Mesenchymal stem cell (in vitro differentiated cells and primary cell): ENCODE data around the gene SIAH2.

Experiments
- DNase-seq: peaks from one replicate; pipeline ENCODE4 v3.0.0-alpha.2; 2013
- H2AFZ ChIP-seq: one replicate; pipeline ENCODE4 v1.6.1; 2013; ENCODE audit warnings: low read depth, mild to moderate bottlenecking, control low read depth, inconsistent platforms, low read length, moderate library complexity
- H2AK5ac ChIP-seq: 2 replicates; pipeline ENCODE4 v1.6.1; 2013; ENCODE audit warnings: low read length, moderate library complexity, mild to moderate bottlenecking, inconsistent platforms; ENCODE audit not compliant: severe bottlenecking
- H2BK120ac ChIP-seq: one replicate; pipeline ENCODE4 v1.6.1; 2013; ENCODE audit warnings: low read depth, mild to moderate bottlenecking, inconsistent platforms, low read length, moderate library complexity
- H2BK12ac ChIP-seq, 2 experiments: one replicate each; pipeline ENCODE4 v1.6.1; 2013; ENCODE audit warnings: inconsistent platforms in 2 of 2, low read length in 2 of 2, mild to moderate bottlenecking in 2 of 2, moderate library complexity in 2 of 2, control low read depth in 1 of 2
- H2BK15ac ChIP-seq: one replicate; pipeline ENCODE4 v1.6.1; 2013; ENCODE audit warnings: mild to moderate bottlenecking, low read depth, inconsistent platforms; ENCODE audit not compliant: poor library complexity, severe bottlenecking
- H2BK5ac ChIP-seq: 2 replicates; pipeline ENCODE4 v1.6.1; 2013; ENCODE audit warnings: low read depth, mild to moderate bottlenecking, low read length, control low read depth, inconsistent platforms; ENCODE audit not compliant: poor library complexity, severe bottlenecking
- H3K14ac ChIP-seq, 2 experiments: one replicate each; pipeline ENCODE4 v1.6.1; 2013; ENCODE audit warnings: inconsistent platforms in 2 of 2, low read length in 2 of 2, control low read depth in 1 of 2, mild to moderate bottlenecking in 1 of 2, moderate library complexity in 1 of 2
- H3K18ac ChIP-seq, 2 experiments: one replicate each; pipeline ENCODE4 v1.6.1; 2013; ENCODE audit warnings: inconsistent platforms in 2 of 2, low read length in 2 of 2, control low read depth in 1 of 2, low read depth in 1 of 2, mild to moderate bottlenecking in 1 of 2
- H3K23ac ChIP-seq, 2 experiments: one replicate each; pipeline ENCODE4 v1.6.1; 2013; ENCODE audit warnings: inconsistent platforms in 2 of 2, low read length in 2 of 2, mild to moderate bottlenecking in 2 of 2, moderate library complexity in 2 of 2, control low read depth in 1 of 2
- H3K27ac ChIP-seq: 2 replicates; pipeline ENCODE4 v1.5.1; 2013; ENCODE audit warnings: mild to moderate bottlenecking, moderate library complexity, low read length, control low read depth, inconsistent platforms; ENCODE audit not compliant: poor library complexity, severe bottlenecking
- H3K27me3 ChIP-seq, 2 experiments: 2 replicates each; pipeline versions ENCODE4 v1.6.1 to v1.7.0; 2013; ENCODE audit warnings: low read length in 2 of 2, mild to moderate bottlenecking in 2 of 2, moderate library complexity in 2 of 2, control low read depth in 1 of 2, inconsistent platforms in 1 of 2; ENCODE audit not compliant: control insufficient read depth in 1 of 2, insufficient read depth in 1 of 2
- H3K36me3 ChIP-seq, 2 experiments: 2 replicates each; pipeline versions ENCODE4 v1.6.1 to v1.7.0; 2013; ENCODE audit warnings: low read length in 2 of 2, control low read depth in 1 of 2, inconsistent platforms in 1 of 2, low read depth in 1 of 2, mild to moderate bottlenecking in 1 of 2; ENCODE audit not compliant: insufficient read depth in 2 of 2, control insufficient read depth in 1 of 2
- H3K4ac ChIP-seq, 2 experiments: one replicate each; pipeline ENCODE4 v1.6.1; 2013; ENCODE audit warnings: inconsistent platforms in 2 of 2, low read length in 2 of 2, mild to moderate bottlenecking in 2 of 2, moderate library complexity in 2 of 2, control low read depth in 1 of 2, low read depth in 1 of 2
- H3K4me1 ChIP-seq: 2 replicates; pipeline ENCODE4 v1.6.1; 2013; ENCODE audit warnings: low read depth, low read length, control low read depth; ENCODE audit not compliant: control insufficient read depth, insufficient read depth
- H3K4me2 ChIP-seq: 2 replicates; pipeline ENCODE4 v1.6.1; 2013; ENCODE audit warnings: low read length, mild to moderate bottlenecking, inconsistent platforms; ENCODE audit not compliant: poor library complexity, severe bottlenecking
- H3K4me3 ChIP-seq, 2 experiments: 2 replicates each; pipeline versions ENCODE4 v1.5.1 to v1.7.0; 2013; ENCODE audit warnings: low read length in 2 of 2, mild to moderate bottlenecking in 2 of 2, control low read depth in 1 of 2, low read depth in 1 of 2; ENCODE audit not compliant: insufficient read depth in 1 of 2
- H3K79me1 ChIP-seq: replicated peaks from 2 replicates; pipeline ENCODE4 v1.6.1; 2013; ENCODE audit warnings: mild to moderate bottlenecking, control low read depth, low read length, inconsistent platforms; ENCODE audit not compliant: poor library complexity, severe bottlenecking
- H3K9ac ChIP-seq: 2 replicates; pipeline ENCODE4 v1.7.0; 2013; ENCODE audit warnings: mild to moderate bottlenecking, low read length, moderate library complexity
- H3K9me3 ChIP-seq: 2 replicates; pipeline ENCODE4 v1.7.0; 2013; ENCODE audit warnings: mild to moderate bottlenecking, low read length; ENCODE audit not compliant: control insufficient read depth
- H4K8ac ChIP-seq: one replicate; pipeline ENCODE4 v1.6.1; 2013; ENCODE audit warnings: inconsistent platforms, mild to moderate bottlenecking, low read length, moderate library complexity
- H4K91ac ChIP-seq: one replicate; pipeline ENCODE4 v1.6.1; 2013; ENCODE audit warnings: mild to moderate bottlenecking, low read length, inconsistent platforms
- WGBS: methylation state at CpG from one replicate; pipeline ENCODE4 v1.1.7; 2013; ENCODE audit warnings: mixed read lengths; 5-methylcytosine and 5-hydroxymethylcytosine counted together

Gene SIAH2

DNA sequence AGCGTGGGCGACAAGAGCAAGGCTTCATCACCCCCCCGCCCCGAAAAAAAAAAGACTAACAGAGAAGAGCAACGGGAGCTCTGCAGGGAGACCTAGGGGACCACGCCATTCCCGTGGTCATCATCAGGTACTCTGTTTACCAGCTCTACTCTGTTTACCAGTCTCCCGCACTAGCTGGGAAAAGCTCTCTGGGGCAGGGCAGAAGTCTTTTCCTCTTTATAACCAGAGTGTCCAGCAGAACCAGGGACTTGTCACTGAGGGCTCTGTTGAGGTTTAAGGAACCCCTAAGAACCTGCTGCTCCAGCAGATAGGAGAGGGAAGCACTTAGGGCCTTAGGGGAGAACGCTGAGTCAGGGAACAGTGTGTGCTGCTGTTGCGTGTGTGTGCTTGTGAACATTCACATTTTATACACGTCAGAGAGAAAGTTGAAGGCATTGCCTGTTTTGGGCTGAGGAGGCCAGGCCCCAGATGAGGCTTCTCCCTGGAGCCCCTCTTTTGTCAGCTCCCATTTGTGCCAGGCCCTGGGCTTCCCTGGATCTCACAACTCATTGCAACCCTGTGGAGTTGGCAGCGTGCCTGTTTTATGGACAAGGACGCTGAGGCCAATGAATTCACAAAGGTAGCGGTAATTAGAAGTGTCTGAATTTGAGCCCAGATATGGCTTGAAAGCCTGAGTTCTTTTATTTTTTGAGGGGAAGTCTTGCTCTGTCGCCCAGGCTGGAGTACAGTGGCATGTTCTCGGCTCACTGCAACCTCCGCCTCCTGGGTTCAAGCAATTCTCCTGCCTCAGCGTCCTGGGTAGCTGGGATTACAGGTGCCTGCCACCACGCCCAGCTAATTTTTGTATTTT is 35.1 kb downstream of the SIAH2 start:
- Histone ChIP-seq H3K4ac (no peak overlapping the region), H3K4me2 (no peak overlapping the region), H3K27me3 (no peaks in the 10 kb centered on the region), H3K23ac (peak overlapping the region in 1 of 2 experiments; percentile 74), H3K36me3 (no peaks in the 10 kb centered on the region), H2BK15ac (no peak overlapping the region), H4K8ac (no peak overlapping the region), H2BK5ac (no peak overlapping the region), H3K18ac (no peak overlapping the region), H3K4me1 (no peaks in the 10 kb centered on the region), H3K14ac (no peak overlapping the region), H2BK12ac (peak overlapping the region in 1 of 2 experiments; percentile 29), H4K91ac (no peak overlapping the region), H3K9ac (no peak overlapping the region), H3K27ac (no peak overlapping the region), H2BK120ac (no peak overlapping the region), H3K79me1 (no peaks in the 10 kb centered on the region), H3K4me3 (no peak overlapping the region), H3K9me3 (no peaks in the 10 kb centered on the region), H2AFZ (peak overlapping the region; percentile 57), H2AK5ac (no peak overlapping the region)
- WGBS, result 89% methylated on average over 18 of the region's 19 CpGs
- peak; percentile 55 for DNase-seq

DNA sequence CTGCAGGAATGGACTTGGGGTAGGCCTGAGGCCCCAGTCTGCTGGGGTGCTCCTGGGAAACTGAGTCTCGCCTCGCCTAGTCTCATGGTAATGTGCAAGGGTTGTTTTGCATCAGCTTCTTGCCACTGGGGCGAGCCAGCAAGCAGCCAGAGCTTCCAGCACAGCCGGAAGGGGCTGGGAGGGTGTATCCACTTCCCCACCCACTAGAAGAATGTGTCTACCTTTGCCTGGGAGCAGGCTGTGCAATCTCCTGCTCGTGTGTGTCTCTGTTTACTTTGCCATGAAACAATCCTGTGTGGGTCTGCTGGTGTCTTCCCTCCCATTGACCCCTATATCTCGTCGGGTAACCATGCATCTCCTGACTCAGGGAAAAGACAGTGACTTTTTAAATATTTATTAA is 37.4 kb downstream of the SIAH2 start:
- no peak overlapping the region for H2BK120ac ChIP-seq
- no peak overlapping the region for H4K91ac ChIP-seq
- DNase-seq, result no peak
- H4K8ac ChIP-seq, result no peak overlapping the region
- no peak overlapping the region for H3K4me3 ChIP-seq
- no peak overlapping the region for H3K27ac ChIP-seq
- peaks cover 1% of the 10 kb centered on the region for H3K4me1 ChIP-seq
- H2AK5ac ChIP-seq, result no peak overlapping the region
- H3K9ac ChIP-seq, result no peak overlapping the region
- no peak overlapping the region for H3K4ac ChIP-seq
- H3K27me3 ChIP-seq, result no peaks in the 10 kb centered on the region
- no peak overlapping the region for H2BK5ac ChIP-seq
- no peak overlapping the region for H2BK15ac ChIP-seq
- H3K4me2 ChIP-seq, result no peak overlapping the region
- H2BK12ac ChIP-seq, result no peak overlapping the region
- H2AFZ ChIP-seq, result no peak overlapping the region
- no peaks in the 10 kb centered on the region for H3K79me1 ChIP-seq
- no peak overlapping the region for H3K23ac ChIP-seq
- WGBS, result 88% methylated on average over 5 of the region's 7 CpGs
- no peaks in the 10 kb centered on the region for H3K36me3 ChIP-seq
- no peak overlapping the region for H3K18ac ChIP-seq
- no peaks in the 10 kb centered on the region for H3K9me3 ChIP-seq
- H3K14ac ChIP-seq, result no peak overlapping the region

DNA sequence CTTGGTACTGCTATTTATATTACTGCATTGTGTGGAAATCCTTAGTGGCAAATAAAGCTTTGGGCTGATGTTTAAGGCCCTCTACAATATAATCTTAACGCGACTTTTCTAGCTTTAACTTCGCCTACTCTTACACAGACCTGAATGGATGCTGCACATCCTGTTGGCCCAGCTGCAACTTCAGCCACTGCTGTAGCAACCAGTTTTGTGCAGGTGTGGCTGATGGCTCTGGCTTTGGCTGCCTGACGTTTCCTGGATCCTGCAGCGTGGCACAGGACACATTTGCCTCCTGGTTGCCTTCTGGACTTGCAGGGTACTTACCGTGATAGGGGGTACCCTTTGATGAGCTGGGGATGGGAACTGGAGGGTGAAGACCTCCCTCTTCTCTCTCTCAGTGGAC is 39.0 kb downstream of the SIAH2 start:
- Histone ChIP-seq H2AFZ (no peak overlapping the region), H3K9ac (no peak overlapping the region), H2AK5ac (no peak overlapping the region), H3K4me2 (no peak overlapping the region), H3K9me3 (no peaks in the 10 kb centered on the region), H3K79me1 (no peaks in the 10 kb centered on the region), H3K4me1 (peaks cover 1% of the 10 kb centered on the region), H2BK120ac (no peak overlapping the region), H3K4me3 (no peak overlapping the region), H3K23ac (peak overlapping the region in 1 of 2 experiments; percentile 65), H3K27me3 (no peaks in the 10 kb centered on the region), H3K4ac (no peak overlapping the region), H2BK15ac (no peak overlapping the region), H3K18ac (no peak overlapping the region), H2BK5ac (no peak overlapping the region), H2BK12ac (peak overlapping the region in 1 of 2 experiments; percentile 56), H3K14ac (no peak overlapping the region), H4K8ac (no peak overlapping the region), H4K91ac (no peak overlapping the region), H3K27ac (no peak overlapping the region), H3K36me3 (no peaks in the 10 kb centered on the region)
- 94% methylated on average over 5 of the region's 6 CpGs for WGBS
- no peak for DNase-seq

DNA sequence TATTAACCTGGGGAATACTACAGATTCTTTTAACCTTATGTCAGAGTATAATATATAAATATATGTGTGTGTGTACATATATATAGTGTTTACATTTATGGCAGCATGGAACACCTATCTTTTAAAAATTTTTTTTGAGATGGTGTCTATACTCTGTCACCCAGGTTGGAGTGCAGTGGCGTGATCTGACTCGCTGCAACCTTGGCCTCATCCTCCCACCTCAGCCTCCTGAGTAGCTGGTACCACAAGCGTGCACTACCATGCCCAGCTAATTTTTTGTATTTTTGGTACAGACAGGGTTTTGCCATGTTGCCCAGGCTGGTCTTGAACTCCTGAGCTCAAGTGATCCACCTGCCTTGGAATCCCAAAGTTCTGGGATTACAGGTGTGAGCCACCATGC is 40.7 kb downstream of the SIAH2 start:
- H3K9ac ChIP-seq, result no peak overlapping the region
- H3K4ac ChIP-seq, result no peak overlapping the region
- no peak overlapping the region for H2AK5ac ChIP-seq
- H2AFZ ChIP-seq, result no peak overlapping the region
- H2BK15ac ChIP-seq, result no peak overlapping the region
- no peak for DNase-seq
- no peak overlapping the region for H2BK120ac ChIP-seq
- H2BK5ac ChIP-seq, result no peak overlapping the region
- no peak overlapping the region for H3K14ac ChIP-seq
- no peaks in the 10 kb centered on the region for H3K9me3 ChIP-seq
- H4K91ac ChIP-seq, result no peak overlapping the region
- no peak overlapping the region for H3K4me3 ChIP-seq
- H3K27me3 ChIP-seq, result no peaks in the 10 kb centered on the region
- peaks cover 1% of the 10 kb centered on the region for H3K4me1 ChIP-seq
- no peak overlapping the region for H3K4me2 ChIP-seq
- H3K23ac ChIP-seq, result no peak overlapping the region
- H4K8ac ChIP-seq, result no peak overlapping the region
- no peak overlapping the region for H2BK12ac ChIP-seq
- no peak overlapping the region for H3K18ac ChIP-seq
- no peaks in the 10 kb centered on the region for H3K79me1 ChIP-seq
- H3K27ac ChIP-seq, result no peak overlapping the region
- no peaks in the 10 kb centered on the region for H3K36me3 ChIP-seq
- 87% methylated on average over 3 of the region's 3 CpGs for WGBS
